Vagina (tissue), 2 donors: Measurements from ENCODE around the gene CFAP46.
"Not testable (repeated sequence)": the region's sequence is repeated elsewhere in the genome, so short reads cannot be mapped to it uniquely, and the experiment has no call there.

ENCODE experiments used
- CTCF ChIP-seq, 3 experiments: fragments of 450-650 bp in 2 of 3; fragments of 200-600 bp in 1 of 3; sonication (generic) in 1 of 3; IDR thresholded peaks; one replicate each; pipeline ENCODE4 v1.5.1; 2017 to 2019; ENCODE audit warnings: antibody characterized with exemption in 3 of 3, mild to moderate bottlenecking in 2 of 3, moderate library complexity in 2 of 3
- POLR2A ChIP-seq, 2 donors: fragments of 450-650 bp; IDR thresholded peaks; one replicate each; pipeline ENCODE4 v1.6.1; 2017; ENCODE audit warnings: antibody characterized with exemption in 2 of 2, mild to moderate bottlenecking in 2 of 2, moderate library complexity in 2 of 2
- POLR2AphosphoS5 ChIP-seq, 2 donors: sonication (generic); formaldehyde crosslinking; IDR thresholded peaks; one replicate each; pipeline ENCODE4 v1.9.0; 2017; ENCODE audit warnings: antibody characterized with exemption in 2 of 2, mild to moderate bottlenecking in 2 of 2, low read depth in 1 of 2; ENCODE audit not compliant: insufficient read depth in 1 of 2

DNA sequence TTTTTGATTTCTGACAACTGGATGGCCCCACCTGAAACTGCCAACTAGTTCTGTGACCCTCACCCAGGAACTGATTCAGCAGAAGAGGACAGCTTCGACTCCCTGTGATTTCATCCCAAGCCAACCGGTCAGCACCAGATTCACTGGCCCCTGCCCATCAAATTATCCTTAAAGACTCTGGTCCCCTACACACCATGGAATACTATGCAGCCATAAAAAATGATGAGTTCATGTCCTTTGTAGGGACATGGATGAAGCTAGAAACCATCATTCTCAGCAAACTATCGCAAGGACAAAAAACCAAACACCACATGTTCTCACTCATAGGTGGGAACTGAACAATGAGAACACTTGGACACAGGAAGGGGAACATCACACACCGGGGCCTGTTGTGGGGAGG is 13.9 kb upstream of the CFAP46 start:
- TF ChIP-seq CTCF (IDR thresholded peaks at IDR 0.05); POLR2AphosphoS5 (IDR thresholded peaks at IDR 0.05; ENCODE audit: insufficient read depth in 1 of 2, low read depth in 1 of 2); POLR2A (IDR thresholded peaks at IDR 0.05): not testable (repeated sequence)
